CD4-positive, alpha-beta T cell treated with Interleukin-6 for 4 hours (primary cell): ENCODE measurements around the gene SCT.

Experiments used
- DNase-seq: peaks from one replicate; pipeline ENCODE4 v3.0.0-alpha.2; 2020; ENCODE audit warnings: mixed read lengths

The SCT gene

GRCh38 chr11:609341-609811, 17.6 kb downstream of the SCT start:
- no peak for DNase-seq

- DNase-seq = no peak
Measured at GRCh38 chr11:608791-609251, 18.2 kb downstream of the SCT start.

- no peak for DNase-seq
Measured at GRCh38 chr11:607971-608659, 18.9 kb downstream of the SCT start.

- DNase-seq = no peak
Measured at GRCh38 chr11:607020-607780, 19.8 kb downstream of the SCT start.

GRCh38 chr11:606245-606644, 20.7 kb downstream of the SCT start:
- DNase-seq = no peak

DNA sequence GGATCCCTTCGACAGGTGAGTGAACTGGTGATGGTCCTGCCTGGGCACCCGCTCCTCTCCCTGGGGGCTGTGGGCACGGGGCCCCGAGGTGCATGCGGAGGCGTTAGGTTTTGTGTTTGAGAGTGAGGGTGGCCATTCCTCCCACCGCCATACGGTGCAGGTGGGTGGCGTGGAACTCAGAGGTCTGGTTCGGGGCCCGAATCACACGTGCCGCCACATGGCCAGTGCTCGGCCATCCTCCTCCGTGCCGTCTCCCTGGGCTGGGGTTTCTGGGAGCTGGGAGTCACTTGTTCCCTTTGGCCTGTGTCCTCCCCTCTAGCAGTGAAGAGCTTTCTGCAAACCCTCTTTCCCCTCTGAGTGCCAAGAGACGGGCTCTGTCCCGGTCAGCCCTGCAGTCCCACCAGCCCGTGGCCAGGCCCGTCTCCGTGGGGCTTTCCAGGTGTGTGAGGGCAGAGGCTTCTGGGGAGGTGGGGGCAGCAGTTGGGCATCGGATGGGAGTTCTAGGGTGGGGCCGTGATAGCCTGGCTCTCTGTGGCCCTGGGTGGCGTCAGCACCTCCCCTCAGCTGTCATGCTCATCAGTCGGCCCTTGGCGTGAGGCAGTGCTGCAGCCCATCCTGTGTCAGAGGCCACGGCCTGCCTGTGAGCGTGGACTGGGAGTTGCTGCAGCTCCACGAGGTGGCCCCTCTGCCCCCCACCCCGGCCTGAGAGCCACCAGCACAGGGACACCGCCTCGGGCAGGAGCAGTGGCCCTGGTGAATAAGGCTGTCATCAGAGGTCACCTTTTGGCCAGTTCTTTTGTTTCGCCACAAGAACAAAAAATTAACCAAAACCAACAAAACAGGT, 21.5 kb downstream of the SCT start:
- no peak for DNase-seq

DNA sequence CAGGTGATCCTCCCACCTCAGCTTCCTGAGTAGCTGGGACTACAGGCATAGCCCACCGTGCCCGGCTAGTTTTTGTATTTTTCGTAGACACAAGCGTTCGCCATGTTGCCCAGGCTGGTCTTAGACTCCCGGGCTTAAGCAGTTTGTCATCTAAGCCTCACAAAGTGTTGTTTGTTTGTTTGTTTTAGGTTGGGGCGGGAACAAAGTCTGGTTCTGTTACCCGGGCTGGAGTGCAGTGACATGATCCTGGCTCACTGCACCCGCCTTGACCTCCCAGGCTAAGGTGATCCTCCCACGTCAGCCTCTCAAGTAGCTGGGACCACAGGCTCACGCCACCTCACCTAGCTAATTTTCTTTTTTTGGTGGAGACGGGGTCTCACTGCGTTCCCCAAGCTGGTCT, 23.8 kb downstream of the SCT start:
- no peak for DNase-seq

DNA sequence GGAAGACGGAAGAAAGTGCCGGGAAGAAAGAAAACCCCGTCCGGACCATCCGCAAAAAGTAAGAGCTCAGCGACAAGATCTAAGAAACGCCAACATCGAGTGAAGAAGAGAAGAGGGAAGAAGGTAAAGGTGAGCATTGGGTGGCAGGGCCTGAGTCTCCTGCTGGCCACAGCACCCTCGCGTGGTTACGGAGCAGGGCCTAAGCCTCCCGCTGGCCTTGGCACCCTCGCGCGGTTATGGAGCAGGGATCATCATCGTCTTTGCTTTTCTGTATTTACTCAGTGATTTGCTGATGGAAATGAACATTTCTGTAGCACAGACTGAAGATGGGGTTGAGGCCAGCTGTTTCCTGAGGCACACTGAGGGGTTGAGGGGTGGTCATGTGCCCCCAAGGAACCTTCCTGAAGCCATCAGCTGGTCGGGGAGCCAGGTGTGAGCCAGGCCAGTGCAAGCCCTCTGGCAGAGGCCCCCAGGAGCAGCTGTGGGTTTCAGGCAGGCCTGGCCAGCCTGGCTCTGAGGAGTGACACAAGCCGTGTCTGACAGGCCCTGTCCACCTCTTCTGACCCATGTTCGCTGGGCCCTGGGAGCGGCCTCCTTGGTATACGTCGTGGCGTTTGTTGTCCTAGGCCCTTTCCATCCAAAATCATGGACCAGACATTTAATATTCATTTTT, 25.3 kb downstream of the SCT start:
- no peak for DNase-seq

GRCh38 chr11:598005-598680, 28.8 kb downstream of the SCT start:
- DNase-seq = no peak

- DNase-seq = no peak
Measured at GRCh38 chr11:597166-597725, 29.7 kb downstream of the SCT start.

GRCh38 chr11:596374-596773, 30.6 kb downstream of the SCT start:
- no peak for DNase-seq

GRCh38 chr11:595400-595799, 31.6 kb downstream of the SCT start:
- DNase-seq = no peak

DNA sequence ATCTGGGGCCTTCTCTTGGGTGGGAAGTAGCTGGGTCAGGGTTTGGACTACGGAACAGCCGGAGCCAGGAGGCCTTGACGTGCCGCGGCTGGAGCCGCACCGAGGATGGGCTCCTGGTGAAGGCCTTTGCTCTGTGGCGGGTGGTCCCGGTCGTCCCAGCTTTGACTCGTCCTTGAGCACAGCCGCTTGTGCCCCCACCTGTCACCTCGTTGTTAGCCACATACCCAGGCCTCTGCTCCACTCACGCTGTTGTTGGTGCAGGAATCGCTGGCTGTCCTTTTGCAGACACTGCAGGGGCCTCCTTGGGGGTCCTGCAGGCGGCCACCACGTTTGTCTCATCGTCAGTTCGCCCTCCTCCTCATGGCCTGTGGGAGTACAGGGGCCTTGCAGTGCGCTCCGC, 33.6 kb downstream of the SCT start:
- DNase-seq = no peak

GRCh38 chr11:592918-593317, 34.1 kb downstream of the SCT start:
- DNase-seq = no peak

- no peak for DNase-seq
Measured at GRCh38 chr11:592501-592900, 34.5 kb downstream of the SCT start.

GRCh38 chr11:590997-591396, 36.0 kb downstream of the SCT start:
- no peak for DNase-seq

DNA sequence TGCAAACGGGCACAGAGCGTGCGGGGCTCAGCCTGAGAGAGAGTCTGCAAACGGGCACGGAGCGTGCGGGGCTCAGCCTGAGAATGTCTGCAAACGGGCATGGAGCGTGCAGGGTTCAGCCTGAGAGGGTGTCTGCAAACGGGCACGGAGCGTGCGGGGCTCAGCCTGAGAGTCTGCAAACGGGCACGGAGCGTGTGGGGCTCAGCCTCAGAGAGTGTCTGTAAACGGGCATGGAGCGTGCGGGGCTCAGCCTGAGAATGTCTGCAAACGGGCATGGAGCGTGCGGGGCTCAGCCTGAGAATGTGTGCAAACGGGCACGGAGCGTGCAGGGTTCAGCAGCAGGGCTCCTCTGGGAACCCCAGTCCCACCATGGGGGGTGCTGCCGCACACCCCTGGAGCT, 37.2 kb downstream of the SCT start:
- no peak for DNase-seq

DNA sequence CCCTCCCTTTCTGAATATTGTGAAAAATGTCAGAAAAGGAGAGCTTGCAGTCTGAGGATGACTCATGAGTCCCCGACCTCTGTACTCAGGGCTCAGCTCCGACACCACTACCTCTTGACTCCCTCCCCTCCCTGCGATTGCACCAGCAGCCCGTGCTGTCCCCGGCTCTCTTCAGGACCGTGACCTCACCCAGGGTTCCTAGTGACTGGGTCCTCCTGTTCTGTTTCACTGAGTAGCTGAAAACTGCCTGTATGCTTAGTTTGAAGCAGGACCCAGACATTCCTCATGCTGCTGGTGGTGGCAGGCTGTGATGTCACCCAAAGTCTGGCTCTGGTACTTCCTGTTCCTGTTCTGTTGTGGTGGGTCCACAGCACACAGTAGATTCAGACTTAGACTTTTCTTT, 39.0 kb downstream of the SCT start:
- peak; percentile 78 for DNase-seq

DNA sequence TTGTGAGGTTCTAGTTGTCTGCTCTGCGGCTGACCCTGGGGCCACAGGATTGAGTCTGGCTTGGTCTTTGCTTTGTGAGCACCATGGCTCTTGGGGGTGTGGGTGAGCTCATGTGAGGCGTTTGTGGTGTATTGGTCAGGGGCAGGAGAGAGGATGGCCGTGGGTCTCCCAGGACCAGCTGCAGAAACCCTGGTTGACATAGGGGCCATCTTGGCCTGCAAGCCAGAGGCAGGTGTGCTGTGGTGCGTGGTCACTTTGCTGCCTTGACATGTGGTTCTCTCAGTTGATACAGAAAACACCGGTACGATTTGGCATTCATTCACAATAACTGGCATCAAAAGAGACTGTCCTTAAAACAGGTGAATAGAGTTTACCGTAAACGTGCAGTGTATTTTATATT, 39.4 kb downstream of the SCT start:
- no peak for DNase-seq

DNA sequence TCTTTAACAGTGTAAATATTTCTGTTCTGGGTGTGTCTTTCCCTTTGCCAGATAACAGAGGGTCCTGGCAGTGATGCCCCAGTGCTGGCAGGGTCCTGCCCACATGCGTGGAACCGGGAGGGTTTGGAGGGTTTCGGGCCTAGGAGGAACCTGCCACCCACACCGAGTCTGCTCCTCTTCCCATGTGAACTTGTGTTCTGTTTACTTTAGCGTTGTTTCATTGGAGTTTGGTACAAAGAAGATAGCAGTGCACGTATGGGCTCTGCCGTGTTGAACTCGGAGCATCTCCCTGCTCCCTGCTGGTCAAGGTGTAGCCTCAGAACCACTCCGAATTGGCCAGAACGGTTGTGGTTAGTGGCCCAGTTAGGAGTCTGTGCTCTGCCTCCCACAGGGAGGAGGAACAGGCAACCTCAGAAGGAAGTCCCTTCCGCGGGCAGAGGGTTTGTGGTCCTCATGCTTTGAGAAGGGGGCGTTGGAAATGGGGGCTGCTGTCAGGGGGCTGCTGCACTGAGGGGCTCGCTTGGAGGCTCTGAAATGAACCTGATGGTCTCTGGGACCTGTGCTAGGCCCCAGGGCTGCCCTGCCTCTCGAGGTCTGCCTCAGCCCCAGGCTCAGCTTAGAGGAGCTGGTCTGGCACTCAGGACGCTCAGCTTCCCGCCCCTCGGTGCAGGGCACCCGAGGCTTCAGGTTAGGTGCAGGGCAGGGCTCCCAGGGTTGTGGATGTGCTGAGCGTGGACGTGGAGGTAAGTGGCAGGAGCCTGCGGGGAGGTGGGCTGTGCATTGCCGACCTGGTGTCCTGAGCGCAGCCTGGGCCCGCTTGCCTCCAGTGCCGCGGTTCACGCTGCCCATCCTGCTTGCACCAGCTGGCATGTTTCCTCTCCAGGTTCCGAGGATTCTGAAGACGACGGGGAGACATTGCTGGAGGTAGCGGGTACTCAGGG, 40.3 kb downstream of the SCT start:
- no peak for DNase-seq

GRCh38 chr11:584287-584686, 42.7 kb downstream of the SCT start:
- DNase-seq = no peak
